Astrocyte (in vitro differentiated cells and primary cell): ENCODE measurements around the gene ATXN10. TPM values are rescaled to one million over a fixed set of nuclear protein-coding genes. Genes with fewer than 3 reads are reported as not detected.

ENCODE experiments used
- DNase-seq: peaks from one replicate; pipeline ENCODE4 v3.0.0-alpha.2; 2010; ENCODE audit warnings: low read depth
- FAIRE-seq: peaks from 2 replicates; lab custom pipeline; 2011; peaks lifted over from hg19 to GRCh38; lab: Jason Lieb, UNC
- H2AFZ ChIP-seq: 2 replicates; pipeline ENCODE4 v1.6.0; 2012; ENCODE audit warnings: low read depth, low read length, inconsistent platforms
- H3K27ac ChIP-seq: 2 replicates; pipeline ENCODE4 v1.5.1; 2011; ENCODE audit warnings: low read depth, low read length, inconsistent platforms
- H3K27me3 ChIP-seq: 2 replicates; pipeline ENCODE4 v1.6.0; 2011; ENCODE audit warnings: low read length, inconsistent platforms; ENCODE audit not compliant: insufficient read depth
- H3K36me3 ChIP-seq: 2 replicates; pipeline ENCODE4 v1.5.1; 2011; ENCODE audit warnings: low read length, inconsistent platforms; ENCODE audit not compliant: insufficient read depth
- H3K4me1 ChIP-seq: 2 replicates; pipeline ENCODE4 v1.5.1; 2011; ENCODE audit warnings: low read length, inconsistent platforms; ENCODE audit not compliant: insufficient read depth
- H3K4me2 ChIP-seq: 2 replicates; pipeline ENCODE4 v1.6.0; 2012; ENCODE audit warnings: low read length, inconsistent platforms
- H3K4me3 ChIP-seq: 2 replicates; pipeline ENCODE4 v1.5.1; 2011; ENCODE audit warnings: low read depth, mild to moderate bottlenecking, low read length, inconsistent platforms; ENCODE audit not compliant: insufficient read depth
- H3K79me2 ChIP-seq: 2 replicates; pipeline ENCODE4 v1.6.0; 2012; ENCODE audit warnings: mild to moderate bottlenecking, low read length, inconsistent platforms; ENCODE audit not compliant: insufficient read depth
- H3K9ac ChIP-seq: 2 replicates; pipeline ENCODE4 v1.6.0; 2012; ENCODE audit warnings: mild to moderate bottlenecking, low read length, inconsistent platforms
- H3K9me3 ChIP-seq: 2 replicates; pipeline ENCODE4 v1.5.1; 2012; ENCODE audit warnings: low read depth, mild to moderate bottlenecking, low read length, inconsistent platforms; ENCODE audit not compliant: insufficient read depth
- H4K20me1 ChIP-seq: 2 replicates; pipeline ENCODE4 v1.6.0; 2012; ENCODE audit warnings: low read length, inconsistent platforms; ENCODE audit not compliant: insufficient read depth
- H3K27ac Mint-ChIP-seq: one replicate; pipeline ENCODE4 v1.8.0; 2021; ENCODE audit warnings: mild to moderate bottlenecking, mixed read lengths; ENCODE audit not compliant: unreplicated experiment
- H3K27me3 Mint-ChIP-seq: one replicate; pipeline ENCODE4 v1.8.0; 2021; ENCODE audit warnings: low read depth, mixed read lengths; ENCODE audit not compliant: unreplicated experiment
- H3K36me3 Mint-ChIP-seq: one replicate; pipeline ENCODE4 v1.8.0; 2021; ENCODE audit warnings: low read depth, mixed read lengths; ENCODE audit not compliant: unreplicated experiment
- H3K4me1 Mint-ChIP-seq: one replicate; pipeline ENCODE4 v1.8.0; 2021; ENCODE audit warnings: low read depth, mixed read lengths; ENCODE audit not compliant: unreplicated experiment
- H3K4me3 Mint-ChIP-seq: one replicate; pipeline ENCODE4 v1.8.0; 2021; ENCODE audit warnings: mild to moderate bottlenecking, moderate library complexity, mixed read lengths; ENCODE audit not compliant: unreplicated experiment
- H3K9me3 Mint-ChIP-seq: one replicate; pipeline ENCODE4 v1.8.0; 2021; ENCODE audit warnings: mild to moderate bottlenecking, mixed read lengths; ENCODE audit not compliant: unreplicated experiment
- CTCF ChIP-seq: IDR thresholded peaks from 2 replicates; pipeline ENCODE4 v1.5.1; 2011; ENCODE audit warnings: low read depth, mild to moderate bottlenecking, inconsistent platforms, low read length, moderate library complexity; ENCODE audit not compliant: insufficient read depth
- EZH2 ChIP-seq: IDR thresholded peaks from 2 replicates; pipeline ENCODE4 v1.6.1; 2012; ENCODE audit warnings: mild to moderate bottlenecking, low read length, inconsistent platforms; ENCODE audit not compliant: insufficient read depth
- total RNA-seq: library from RNA; stranded (reverse); gene quantifications from 2 replicates; pipeline ENCODE4 v1.2.1, GENCODE V29; 2021

ATXN10 gene
- total RNA-seq, 1 donor from 2014 or later: 195 TPM

- peak overlapping the region; percentile 48 for H3K27ac Mint-ChIP-seq
- Histone ChIP-seq H3K4me3 (no peak overlapping the region), H3K27ac (peak overlapping the region; percentile 81), H3K27me3 (no peaks in the 10 kb centered on the region), H3K79me2 (peaks cover 8% of the 10 kb centered on the region), H3K4me1 (peaks cover 15% of the 10 kb centered on the region), H3K9ac (peak overlapping the region; percentile 59), H3K4me2 (peak overlapping the region; percentile 72), H3K9me3 (no peaks in the 10 kb centered on the region), H4K20me1 (peaks cover 24% of the 10 kb centered on the region), H3K36me3 (peaks cover 8% of the 10 kb centered on the region), H2AFZ (no peak overlapping the region)
- no peak overlapping the region for H3K4me3 Mint-ChIP-seq
- H3K4me1 Mint-ChIP-seq: peaks cover 36% of the 10 kb centered on the region
- H3K27me3 Mint-ChIP-seq: no peaks in the 10 kb centered on the region
- peak; percentile 77 for DNase-seq
- peaks cover 12% of the 10 kb centered on the region for H3K36me3 Mint-ChIP-seq
- TF ChIP-seq CTCF: no peak
- no peak for TF ChIP-seq EZH2
- peaks cover 4% of the 10 kb centered on the region for H3K9me3 Mint-ChIP-seq
- FAIRE-seq: peak; percentile 74
Measured at GRCh38 chr22:45830531-45831245, 159.1 kb downstream of the ATXN10 start.

GRCh38 chr22:45831394-45831793 lies 159.8 kb downstream of the ATXN10 start:
- Histone ChIP-seq H3K27ac (peak overlapping the region; percentile 81), H2AFZ (no peak overlapping the region), H3K4me3 (no peak overlapping the region), H3K27me3 (no peaks in the 10 kb centered on the region), H3K79me2 (peaks cover 8% of the 10 kb centered on the region), H3K9me3 (no peaks in the 10 kb centered on the region), H3K4me2 (peak overlapping the region; percentile 72), H3K9ac (peak overlapping the region; percentile 59), H3K4me1 (peaks cover 15% of the 10 kb centered on the region), H3K36me3 (peaks cover 6% of the 10 kb centered on the region), H4K20me1 (peaks cover 26% of the 10 kb centered on the region)
- DNase-seq: peak; percentile 44
- H3K36me3 Mint-ChIP-seq: peaks cover 12% of the 10 kb centered on the region
- H3K4me3 Mint-ChIP-seq: no peak overlapping the region
- H3K27me3 Mint-ChIP-seq: no peaks in the 10 kb centered on the region
- FAIRE-seq: no peak
- TF ChIP-seq CTCF (peak; percentile 44), EZH2 (no peak)
- peaks cover 4% of the 10 kb centered on the region for H3K9me3 Mint-ChIP-seq
- H3K4me1 Mint-ChIP-seq: peaks cover 36% of the 10 kb centered on the region
- peak overlapping the region; percentile 65 for H3K27ac Mint-ChIP-seq

GRCh38 chr22:45832180-45832579 lies 160.5 kb downstream of the ATXN10 start:
- Histone ChIP-seq H4K20me1 (peaks cover 28% of the 10 kb centered on the region), H3K9me3 (no peaks in the 10 kb centered on the region), H3K4me3 (no peak overlapping the region), H3K27me3 (no peaks in the 10 kb centered on the region), H3K36me3 (peaks cover 6% of the 10 kb centered on the region), H3K4me2 (no peak overlapping the region), H2AFZ (no peak overlapping the region), H3K27ac (no peak overlapping the region), H3K9ac (no peak overlapping the region), H3K79me2 (peaks cover 8% of the 10 kb centered on the region), H3K4me1 (peaks cover 15% of the 10 kb centered on the region)
- Mint-ChIP-seq H3K9me3 (peaks cover 4% of the 10 kb centered on the region), H3K4me1 (peaks cover 36% of the 10 kb centered on the region), H3K36me3 (peaks cover 12% of the 10 kb centered on the region), H3K4me3 (no peak overlapping the region), H3K27ac (no peak overlapping the region), H3K27me3 (no peaks in the 10 kb centered on the region)
- no peak for TF ChIP-seq EZH2
- no peak for TF ChIP-seq CTCF
- DNase-seq (no peak), FAIRE-seq (no peak)
